Liver (tissue), 9 donors: Measurements from ENCODE around the gene PXDN. TPM values are rescaled to one million over a fixed set of nuclear protein-coding genes. Genes with fewer than 3 reads are reported as not detected.

Experiments
- DNase-seq: peaks from one replicate; pipeline ENCODE4 v3.0.0-alpha.2; 2017; ENCODE audit warnings: low spot score
- H3K27ac ChIP-seq, 2 donors: one replicate each; pipeline ENCODE4 v1.7.0; 2013; ENCODE audit warnings: inconsistent platforms in 2 of 2, low read length in 2 of 2, control low read depth in 1 of 2, low read depth in 1 of 2, mild to moderate bottlenecking in 1 of 2
- H3K27me3 ChIP-seq, 4 donors: one replicate each; pipeline versions ENCODE4 v1.6.1 to v1.7.0; 2013; ENCODE audit warnings: low read length in 3 of 4, inconsistent platforms in 1 of 4, mild to moderate bottlenecking in 1 of 4, moderate library complexity in 1 of 4; ENCODE audit not compliant: control insufficient read depth in 4 of 4, insufficient read depth in 4 of 4
- H3K36me3 ChIP-seq, 4 donors: one replicate each; pipeline versions ENCODE4 v1.6.1 to v1.7.0; 2013; ENCODE audit warnings: low read length in 3 of 4, mild to moderate bottlenecking in 3 of 4, low read depth in 1 of 4, moderate library complexity in 1 of 4; ENCODE audit not compliant: control insufficient read depth in 4 of 4, insufficient read depth in 3 of 4
- H3K4me1 ChIP-seq, 4 donors: one replicate each; pipeline versions ENCODE4 v1.6.1 to v1.7.0; 2013; ENCODE audit warnings: low read length in 3 of 4, mild to moderate bottlenecking in 3 of 4, moderate library complexity in 1 of 4; ENCODE audit not compliant: control insufficient read depth in 4 of 4, insufficient read depth in 4 of 4
- H3K4me3 ChIP-seq, 3 donors: one replicate each; pipeline versions ENCODE4 v1.6.1 to v1.7.0; 2013; ENCODE audit warnings: low read length in 3 of 3, control low read depth in 1 of 3, low read depth in 1 of 3, mild to moderate bottlenecking in 1 of 3
- H3K9ac ChIP-seq, 2 donors: one replicate each; pipeline ENCODE4 v1.7.0; 2013; ENCODE audit warnings: low read length in 2 of 2, mild to moderate bottlenecking in 2 of 2, moderate library complexity in 2 of 2, control low read depth in 1 of 2, low read depth in 1 of 2
- H3K9me3 ChIP-seq, 4 donors: one replicate each; pipeline versions ENCODE4 v1.6.1 to v1.7.0; 2013; ENCODE audit warnings: low read length in 3 of 4; ENCODE audit not compliant: control insufficient read depth in 4 of 4
- EGR1 ChIP-seq, 2 donors: IDR thresholded peaks; 2 replicates each; pipeline ENCODE4 v1.6.1; 2016 to 2018; ENCODE audit warnings: antibody characterized with exemption in 2 of 2, low read depth in 2 of 2
- FOXA1 ChIP-seq: IDR thresholded peaks from 2 replicates; pipeline ENCODE4 v1.6.1; 2016; ENCODE audit warnings: antibody characterized with exemption
- FOXA2 ChIP-seq: IDR thresholded peaks from 2 replicates; pipeline ENCODE4 v1.6.1; 2016; ENCODE audit warnings: antibody characterized with exemption
- GABPA ChIP-seq, 2 donors: IDR thresholded peaks in 1 of 2; conservative IDR thresholded peaks in 1 of 2; 2 replicates each; pipeline ENCODE4 v1.6.1; 2016; ENCODE audit warnings: antibody characterized with exemption in 2 of 2, mild to moderate bottlenecking in 1 of 2, moderate library complexity in 1 of 2
- HNF4A ChIP-seq, 2 donors: conservative IDR thresholded peaks; 2 replicates each; pipeline ENCODE4 v1.6.1; 2016; ENCODE audit warnings: antibody characterized with exemption in 2 of 2, mild to moderate bottlenecking in 2 of 2
- HNF4G ChIP-seq: IDR thresholded peaks from 2 replicates; pipeline ENCODE4 v1.6.1; 2016; ENCODE audit warnings: antibody characterized with exemption
- JUND ChIP-seq, 2 donors: IDR thresholded peaks; 2 replicates each; pipeline ENCODE4 v1.6.1; 2016; ENCODE audit warnings: antibody characterized with exemption in 2 of 2
- NR2F2 ChIP-seq: IDR thresholded peaks from 2 replicates; pipeline ENCODE4 v1.6.1; 2016; ENCODE audit warnings: antibody characterized with exemption
- RAD21 ChIP-seq, 2 donors: IDR thresholded peaks; 2 replicates each; pipeline ENCODE4 v1.6.1; 2016; ENCODE audit warnings: antibody characterized with exemption in 2 of 2, mild to moderate bottlenecking in 2 of 2
- RXRA ChIP-seq, 2 donors: IDR thresholded peaks; 2 replicates each; pipeline ENCODE4 v1.6.1; 2017 to 2018; ENCODE audit warnings: antibody characterized with exemption in 2 of 2, mild to moderate bottlenecking in 1 of 2
- TAF1 ChIP-seq: conservative IDR thresholded peaks from 2 replicates; pipeline ENCODE4 v1.6.1; 2016; ENCODE audit warnings: antibody characterized with exemption, mild to moderate bottlenecking
- YY1 ChIP-seq: IDR thresholded peaks from 2 replicates; pipeline ENCODE4 v1.6.1; 2016; ENCODE audit warnings: antibody characterized with exemption, mild to moderate bottlenecking
- WGBS: extraction: QIAGEN DNeasy Blood & Tissue Kit; methylation state at CpG from one replicate; pipeline ENCODE4 v1.1.7; 2013; 5-methylcytosine and 5-hydroxymethylcytosine counted together
- polyA plus RNA-seq, 2 donors: library from polyadenylated mRNA; stranded (reverse) in 1 of 2; unstranded in 1 of 2; fragments of 200-250 nt in 1 of 2; fragments of >200 nt in 1 of 2; fragmentation: Nextera tagmentation in 1 of 2; extraction: Ambion mirVana in 1 of 2; gene quantifications; one replicate each; pipeline versions ENCODE4 v1.2.1 to v1.2.3, GENCODE V29; 2013 to 2015
- total RNA-seq, 2 donors: library from RNA; depleted of rRNA; stranded (reverse); fragments of >200 nt; gene quantifications; one replicate each; pipeline ENCODE4 v1.2.3, GENCODE V29; 2014
- TF ChIP-seq, protein P1 (sequence below): IDR thresholded peaks from 2 replicates; pipeline ENCODE4 v1.6.1; 2016; ENCODE audit warnings: antibody characterized with exemption
- TF ChIP-seq, protein P2 (sequence below): fragments of 150-350 bp; IDR thresholded peaks from 2 replicates; pipeline ENCODE4 v1.5.1; 2017; ENCODE audit warnings: improper control_type of control experiment, low read depth, low read length; ENCODE audit not compliant: missing input control
- TF ChIP-seq, protein P3 (sequence below): IDR thresholded peaks from 2 replicates; pipeline ENCODE4 v1.6.1; 2016; ENCODE audit warnings: antibody characterized with exemption
- TF ChIP-seq, protein P4 (sequence below): IDR thresholded peaks from 2 replicates; pipeline ENCODE4 v1.6.1; 2016; ENCODE audit warnings: antibody characterized with exemption
- TF ChIP-seq, protein P5 (sequence below): IDR thresholded peaks from 2 replicates; pipeline ENCODE4 v1.6.1; 2016; ENCODE audit warnings: antibody characterized with exemption, mild to moderate bottlenecking
- donor health status: healthy.
- donor health status: healthy.
- donor health status: healthy.
- donor health status: healthy.
- donor health status: healthy.

Gene PXDN
- total and polyA plus RNA-seq, 4 donors: 4.2 to 21.5 (median 16.9) TPM

DNA sequence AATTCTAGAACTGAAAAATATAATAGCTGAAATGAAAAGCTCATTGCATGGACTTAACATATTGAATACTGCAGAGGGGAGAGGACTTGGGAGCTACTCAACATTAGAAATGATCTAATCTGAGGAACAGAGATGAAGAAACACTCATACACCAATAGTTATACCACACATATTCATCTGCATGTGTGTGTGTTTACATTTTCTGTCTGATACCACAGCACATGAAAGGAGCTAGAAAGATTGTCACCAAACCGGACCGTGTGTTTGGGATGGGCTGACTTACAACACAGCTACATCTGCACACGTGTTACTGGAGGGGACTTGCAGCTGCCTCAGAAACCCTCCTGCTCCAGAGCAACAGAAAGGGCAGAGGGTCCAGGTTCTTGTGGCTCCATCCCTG lies 47.8 kb downstream of the PXDN start:
- TF ChIP-seq HNF4A (conservative IDR thresholded peaks at IDR 0.05) (no peak), HNF4G (no peak), EGR1 (IDR thresholded peaks at IDR 0.05; ENCODE audit: low read depth in 2 of 2) (no peak), FOXA2 (no peak), FOXA1 (no peak), JUND (IDR thresholded peaks at IDR 0.05) (no peak), RXRA (IDR thresholded peaks at IDR 0.05) (no peak), NR2F2 (no peak), YY1 (no peak), RAD21 (IDR thresholded peaks at IDR 0.05) (no peak), TAF1 (no peak), GABPA (IDR thresholded peaks at IDR 0.05 in 1 of 2, conservative IDR thresholded peaks at IDR 0.05 in 1 of 2) (no peak)
- TF ChIP-seq, protein P1, sequence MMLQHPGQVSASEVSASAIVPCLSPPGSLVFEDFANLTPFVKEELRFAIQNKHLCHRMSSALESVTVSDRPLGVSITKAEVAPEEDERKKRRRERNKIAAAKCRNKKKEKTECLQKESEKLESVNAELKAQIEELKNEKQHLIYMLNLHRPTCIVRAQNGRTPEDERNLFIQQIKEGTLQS: no peak
- TF ChIP-seq, protein P2, sequence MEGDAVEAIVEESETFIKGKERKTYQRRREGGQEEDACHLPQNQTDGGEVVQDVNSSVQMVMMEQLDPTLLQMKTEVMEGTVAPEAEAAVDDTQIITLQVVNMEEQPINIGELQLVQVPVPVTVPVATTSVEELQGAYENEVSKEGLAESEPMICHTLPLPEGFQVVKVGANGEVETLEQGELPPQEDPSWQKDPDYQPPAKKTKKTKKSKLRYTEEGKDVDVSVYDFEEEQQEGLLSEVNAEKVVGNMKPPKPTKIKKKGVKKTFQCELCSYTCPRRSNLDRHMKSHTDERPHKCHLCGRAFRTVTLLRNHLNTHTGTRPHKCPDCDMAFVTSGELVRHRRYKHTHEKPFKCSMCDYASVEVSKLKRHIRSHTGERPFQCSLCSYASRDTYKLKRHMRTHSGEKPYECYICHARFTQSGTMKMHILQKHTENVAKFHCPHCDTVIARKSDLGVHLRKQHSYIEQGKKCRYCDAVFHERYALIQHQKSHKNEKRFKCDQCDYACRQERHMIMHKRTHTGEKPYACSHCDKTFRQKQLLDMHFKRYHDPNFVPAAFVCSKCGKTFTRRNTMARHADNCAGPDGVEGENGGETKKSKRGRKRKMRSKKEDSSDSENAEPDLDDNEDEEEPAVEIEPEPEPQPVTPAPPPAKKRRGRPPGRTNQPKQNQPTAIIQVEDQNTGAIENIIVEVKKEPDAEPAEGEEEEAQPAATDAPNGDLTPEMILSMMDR: no peak
- TF ChIP-seq, protein P3, sequence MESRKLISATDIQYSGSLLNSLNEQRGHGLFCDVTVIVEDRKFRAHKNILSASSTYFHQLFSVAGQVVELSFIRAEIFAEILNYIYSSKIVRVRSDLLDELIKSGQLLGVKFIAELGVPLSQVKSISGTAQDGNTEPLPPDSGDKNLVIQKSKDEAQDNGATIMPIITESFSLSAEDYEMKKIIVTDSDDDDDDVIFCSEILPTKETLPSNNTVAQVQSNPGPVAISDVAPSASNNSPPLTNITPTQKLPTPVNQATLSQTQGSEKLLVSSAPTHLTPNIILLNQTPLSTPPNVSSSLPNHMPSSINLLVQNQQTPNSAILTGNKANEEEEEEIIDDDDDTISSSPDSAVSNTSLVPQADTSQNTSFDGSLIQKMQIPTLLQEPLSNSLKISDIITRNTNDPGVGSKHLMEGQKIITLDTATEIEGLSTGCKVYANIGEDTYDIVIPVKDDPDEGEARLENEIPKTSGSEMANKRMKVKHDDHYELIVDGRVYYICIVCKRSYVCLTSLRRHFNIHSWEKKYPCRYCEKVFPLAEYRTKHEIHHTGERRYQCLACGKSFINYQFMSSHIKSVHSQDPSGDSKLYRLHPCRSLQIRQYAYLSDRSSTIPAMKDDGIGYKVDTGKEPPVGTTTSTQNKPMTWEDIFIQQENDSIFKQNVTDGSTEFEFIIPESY: no peak
- TF ChIP-seq, protein P4, sequence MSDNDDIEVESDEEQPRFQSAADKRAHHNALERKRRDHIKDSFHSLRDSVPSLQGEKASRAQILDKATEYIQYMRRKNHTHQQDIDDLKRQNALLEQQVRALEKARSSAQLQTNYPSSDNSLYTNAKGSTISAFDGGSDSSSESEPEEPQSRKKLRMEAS: no peak
- TF ChIP-seq, protein P5, sequence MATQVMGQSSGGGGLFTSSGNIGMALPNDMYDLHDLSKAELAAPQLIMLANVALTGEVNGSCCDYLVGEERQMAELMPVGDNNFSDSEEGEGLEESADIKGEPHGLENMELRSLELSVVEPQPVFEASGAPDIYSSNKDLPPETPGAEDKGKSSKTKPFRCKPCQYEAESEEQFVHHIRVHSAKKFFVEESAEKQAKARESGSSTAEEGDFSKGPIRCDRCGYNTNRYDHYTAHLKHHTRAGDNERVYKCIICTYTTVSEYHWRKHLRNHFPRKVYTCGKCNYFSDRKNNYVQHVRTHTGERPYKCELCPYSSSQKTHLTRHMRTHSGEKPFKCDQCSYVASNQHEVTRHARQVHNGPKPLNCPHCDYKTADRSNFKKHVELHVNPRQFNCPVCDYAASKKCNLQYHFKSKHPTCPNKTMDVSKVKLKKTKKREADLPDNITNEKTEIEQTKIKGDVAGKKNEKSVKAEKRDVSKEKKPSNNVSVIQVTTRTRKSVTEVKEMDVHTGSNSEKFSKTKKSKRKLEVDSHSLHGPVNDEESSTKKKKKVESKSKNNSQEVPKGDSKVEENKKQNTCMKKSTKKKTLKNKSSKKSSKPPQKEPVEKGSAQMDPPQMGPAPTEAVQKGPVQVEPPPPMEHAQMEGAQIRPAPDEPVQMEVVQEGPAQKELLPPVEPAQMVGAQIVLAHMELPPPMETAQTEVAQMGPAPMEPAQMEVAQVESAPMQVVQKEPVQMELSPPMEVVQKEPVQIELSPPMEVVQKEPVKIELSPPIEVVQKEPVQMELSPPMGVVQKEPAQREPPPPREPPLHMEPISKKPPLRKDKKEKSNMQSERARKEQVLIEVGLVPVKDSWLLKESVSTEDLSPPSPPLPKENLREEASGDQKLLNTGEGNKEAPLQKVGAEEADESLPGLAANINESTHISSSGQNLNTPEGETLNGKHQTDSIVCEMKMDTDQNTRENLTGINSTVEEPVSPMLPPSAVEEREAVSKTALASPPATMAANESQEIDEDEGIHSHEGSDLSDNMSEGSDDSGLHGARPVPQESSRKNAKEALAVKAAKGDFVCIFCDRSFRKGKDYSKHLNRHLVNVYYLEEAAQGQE: no peak
- Histone ChIP-seq H3K9ac (no peak overlapping the region), H3K27me3 (no peaks in the 10 kb centered on the region), H3K9me3 (no peaks in the 10 kb centered on the region), H3K4me3 (no peak overlapping the region), H3K36me3 (no peaks in the 10 kb centered on the region), H3K4me1 (no peaks in the 10 kb centered on the region), H3K27ac (no peak overlapping the region)
- no peak for DNase-seq
- 85% methylated on average over 3 of the region's 3 CpGs for WGBS
